K562 (cell line): ENCODE results near the gene ZNF236. TPM values are rescaled to one million over a fixed set of nuclear protein-coding genes. Genes with fewer than 3 reads are reported as not detected.

ENCODE experiments used
- ATAC-seq: fragments of 200-7000 bp; cut with Tn5 transposase; 3 replicates; pipeline ENCODE4 v1.9.1; 2020; ENCODE audit warnings: moderate library complexity
- BruUV-seq: library from RNA; stranded (reverse); fragments of 400-500 nt; replicated peaks from 2 replicates; lab custom pipeline; 2021; lab: Mats Ljungman, UMichigan
- CTCF ChIA-PET: fragments of 300-600 bp; formaldehyde crosslinking; extraction: SDS; loops from one replicate; lab custom pipeline; 2021; ENCODE audit warnings: low intra/inter-chr PET ratio; lab: Yijun Ruan, JAX
- POLR2A ChIA-PET: fragments of 300-600, 350-650 bp; sonication (Branson Sonifier 250); formaldehyde crosslinking; extraction: SDS; loops from one replicate; lab custom pipeline; 2021; ENCODE audit warnings: antibody characterized with exemption, inconsistent platforms; lab: Yijun Ruan, JAX
- DNase-seq, 4 experiments: peaks; one replicate each; pipeline versions ENCODE4 v3.0.0 to v3.0.0-alpha.2; 2011 to 2018; ENCODE audit warnings: low spot score in 3 of 4, mixed read lengths in 3 of 4; ENCODE audit errors: extremely low read depth in 1 of 4
- FAIRE-seq: peaks from 2 replicates; lab custom pipeline; 2011; peaks lifted over from hg19 to GRCh38; lab: Jason Lieb, UNC
- H2AFZ ChIP-seq: 2 replicates; pipeline ENCODE4 v1.6.0; 2011; ENCODE audit warnings: low read depth, low read length, control low read depth, inconsistent platforms
- H3K27ac ChIP-seq: fragments of 200-600 bp; 3 replicates; pipeline ENCODE4 v1.8.0; 2011; ENCODE audit warnings: low read depth, mild to moderate bottlenecking, control low read depth, inconsistent platforms, low read length, moderate library complexity, mixed read lengths; ENCODE audit errors: extremely low read depth
- H3K27me3 ChIP-seq, 2 experiments: fragments of 300-600 bp in 1 of 2; 2 replicates in 1 of 2; 3 replicates in 1 of 2; pipeline versions ENCODE4 v1.6.0 to v1.8.0; 2011; ENCODE audit warnings: inconsistent platforms in 2 of 2, low read length in 2 of 2, mild to moderate bottlenecking in 1 of 2, mixed read lengths in 1 of 2, moderate library complexity in 1 of 2; ENCODE audit not compliant: control insufficient read depth in 2 of 2, insufficient read depth in 2 of 2
- H3K36me3 ChIP-seq: fragments of 300-600 bp; 3 replicates; pipeline ENCODE4 v1.8.0; 2011; ENCODE audit warnings: mild to moderate bottlenecking, low read length, inconsistent platforms; ENCODE audit not compliant: control insufficient read depth, insufficient read depth
- H3K4me1 ChIP-seq, 2 experiments: fragments of 200-600 bp in 1 of 2; replicated peaks in 1 of 2; 2 replicates in 1 of 2; 3 replicates in 1 of 2; pipeline versions ENCODE4 v1.5.1 to v1.8.0; 2011; ENCODE audit warnings: inconsistent platforms in 2 of 2, low read length in 2 of 2, mild to moderate bottlenecking in 1 of 2, mixed read lengths in 1 of 2, moderate library complexity in 1 of 2; ENCODE audit not compliant: control insufficient read depth in 2 of 2, insufficient read depth in 2 of 2
- H3K4me2 ChIP-seq: 2 replicates; pipeline ENCODE4 v1.6.1; 2011; ENCODE audit warnings: low read length, control low read depth, inconsistent platforms, mixed read lengths; ENCODE audit not compliant: insufficient read depth
- H3K4me3 ChIP-seq: fragments of 200-600 bp; sonication (generic), shearing (Covaris generic); 2 replicates; pipeline ENCODE4 v1.5.1; 2016; ENCODE audit warnings: control low read depth, inconsistent platforms
- H3K79me2 ChIP-seq: fragments of 200-600 bp; 3 replicates; pipeline ENCODE4 v1.8.0; 2011; ENCODE audit warnings: low read length, inconsistent platforms; ENCODE audit not compliant: control insufficient read depth, insufficient read depth
- H3K9ac ChIP-seq, 2 experiments: 2 replicates each; pipeline versions ENCODE4 v1.6.0 to v1.6.1; 2011; ENCODE audit warnings: low read depth in 2 of 2, low read length in 2 of 2, control low read depth in 1 of 2, inconsistent platforms in 1 of 2, mild to moderate bottlenecking in 1 of 2, mixed read lengths in 1 of 2; ENCODE audit not compliant: insufficient read depth in 1 of 2
- H3K9me1 ChIP-seq: one replicate; pipeline ENCODE4 v1.6.0; 2011; ENCODE audit warnings: inconsistent platforms, mild to moderate bottlenecking, low read length, moderate library complexity; ENCODE audit not compliant: control insufficient read depth, insufficient read depth
- H3K9me3 ChIP-seq: replicated peaks from 2 replicates; pipeline ENCODE4 v1.5.1; 2011; ENCODE audit warnings: low read depth, low read length, inconsistent platforms; ENCODE audit not compliant: control insufficient read depth, insufficient read depth
- H4K20me1 ChIP-seq: replicated peaks from 2 replicates; pipeline ENCODE4 v1.6.1; 2011; ENCODE audit warnings: low read length, inconsistent platforms, mixed read lengths; ENCODE audit not compliant: control insufficient read depth, insufficient read depth
- KAT2B ChIP-seq: IDR thresholded peaks from one replicate; pipeline ENCODE4 v1.6.1; 2012; ENCODE audit warnings: low read depth, mild to moderate bottlenecking, control low read depth, inconsistent platforms, low read length, moderate library complexity
- MAZ ChIP-seq, 2 experiments: fragments of 450-650 bp in 1 of 2; sonication (generic) in 1 of 2; formaldehyde crosslinking; IDR thresholded peaks in 1 of 2; conservative IDR thresholded peaks in 1 of 2; 2 replicates each; pipeline versions ENCODE4 v1.4.0 to v1.5.0; 2020; ENCODE audit warnings: mild to moderate bottlenecking in 1 of 2, missing genetic modification reagents in 1 of 2
- MGA ChIP-seq: fragments of 450-650 bp; IDR thresholded peaks from 2 replicates; pipeline ENCODE4 v1.6.1; 2016; ENCODE audit warnings: mild to moderate bottlenecking, moderate library complexity
- PHF20 ChIP-seq: fragments of 450-650 bp; IDR thresholded peaks from 2 replicates; pipeline ENCODE4 v1.6.1; 2018; ENCODE audit not compliant: partially characterized antibody
- POLR2B ChIP-seq: fragments of 450-650 bp; IDR thresholded peaks from 2 replicates; pipeline ENCODE4 v1.6.1; 2018; ENCODE audit warnings: low read depth; ENCODE audit not compliant: partially characterized antibody
- TEAD2 ChIP-seq: fragments of 450-650 bp; IDR thresholded peaks from 2 replicates; pipeline ENCODE4 v1.6.1; 2016; ENCODE audit warnings: missing genetic modification characterization, control low read depth, missing compliant biosample characterization
- ZNF395 ChIP-seq: fragments of 200-800 bp; sonication (Bioruptor generic); IDR thresholded peaks from 2 replicates; pipeline ENCODE4 v1.6.1; 2017; ENCODE audit warnings: missing genetic modification characterization, missing compliant biosample characterization
- WGBS: fragments of 100-300 bp; shearing (Covaris generic); methylation state at CpG from one replicate; pipeline ENCODE4 v1.1.6; 2016; ENCODE audit warnings: low coverage, mixed read lengths; ENCODE audit not compliant: insufficient coverage; ENCODE audit errors: missing lambda C conversion rate; 5-methylcytosine and 5-hydroxymethylcytosine counted together
- in situ Hi-C: fragments of 300-500 bp; cut with MboI; formaldehyde crosslinking; loops from 4 replicates; pipeline ENCODE4 v1.15.0; 2018; ENCODE audit warnings: inconsistent platforms, mixed read lengths
- intact Hi-C: fragments of 100-400 bp; cut with micrococcal nuclease; formaldehyde crosslinking; loops from 2 replicates; pipeline ENCODE4 v1.14.2; 2022
- polyA plus RNA-seq, 8 experiments: library from polyadenylated mRNA; depleted of rRNA in 4 of 8; stranded (reverse) in 5 of 8; unstranded in 3 of 8; fragments of >200 nt; fragmentation: Nextera tagmentation in 2 of 8; fragmentation: Illumina TruSeq in 1 of 8; extraction: Ambion mirVana in 2 of 8; extraction: Trizol in 1 of 8; gene quantifications; 2 replicates each; pipeline versions ENCODE4 v1.2.1 to v1.2.3, GENCODE V29; 2011 to 2014; ENCODE audit warnings: inconsistent platforms in 1 of 8, missing spikeins in 1 of 8
- total RNA-seq, 7 experiments: library from RNA; depleted of rRNA in 6 of 7; stranded (reverse); fragments of >200 nt in 6 of 7; fragmentation: Illumina TruSeq in 2 of 7; extraction: Trizol in 2 of 7; gene quantifications; 2 replicates each; pipeline versions ENCODE4 v1.2.1 to v1.2.3, GENCODE V29; 2011 to 2021; ENCODE audit warnings: low replicate concordance in 1 of 7

ZNF236 gene
- total and polyA plus RNA-seq, 9 of the 15 experiments (the other 6 are each of a cell fraction or from before 2014, with no cell fraction given): 0.35 to 8.7 (median 3.4) TPM

- Histone ChIP-seq H2AFZ (no peak overlapping the region), H3K4me1 (no peaks in the 10 kb centered on the region), H3K9me3 (no peaks in the 10 kb centered on the region), H3K4me3 (no peak overlapping the region), H4K20me1 (no peaks in the 10 kb centered on the region), H3K9me1 (no peaks in the 10 kb centered on the region), H3K4me2 (no peak overlapping the region), H3K9ac (no peak overlapping the region), H3K27me3 (no peaks in the 10 kb centered on the region), H3K36me3 (peaks cover 4% of the 10 kb centered on the region; the same call in 1 of the 3 replicates), H3K79me2 (no peaks in the 10 kb centered on the region), H3K27ac (no peak overlapping the region)
- BruUV-seq: no TSS peak
- in situ Hi-C loops: no loop called here
- DNase-seq (no peak), FAIRE-seq (no peak), ATAC-seq (no peak)
- intact Hi-C loops: no loop called here
- 89% methylated on average over 8 of the region's 8 CpGs for WGBS
- CTCF ChIA-PET: no interaction called here
- POLR2A ChIA-PET: no interaction called here
- TF ChIP-seq PHF20 (no peak), ZNF395 (CRISPR knock-in tag) (no peak), POLR2B (no peak), KAT2B (no peak), MAZ (CRISPR knock-in tag; conservative IDR thresholded peaks at IDR 0.05 in 1 of 2, IDR thresholded peaks at IDR 0.05 in 1 of 2) (no peak), MGA (no peak), TEAD2 (tag) (no peak)
Observed at GRCh38 chr18:76889091-76889699, 66.8 kb downstream of the ZNF236 start.
